Tibial nerve (tissue), 4 donors: ENCODE results near the gene PRKG1.

Source experiments
- CTCF ChIP-seq, 5 experiments: fragments of 200-600 bp in 3 of 5; fragments of 450-650 bp in 2 of 5; sonication (generic) in 3 of 5; IDR thresholded peaks; one replicate each; pipeline ENCODE4 v1.5.1; 2016 to 2019; ENCODE audit warnings: antibody characterized with exemption in 5 of 5, mild to moderate bottlenecking in 3 of 5, moderate library complexity in 2 of 5
- EP300 ChIP-seq, 2 donors: sonication (generic); formaldehyde crosslinking; IDR thresholded peaks; one replicate each; pipeline ENCODE4 v1.6.1; 2017; ENCODE audit warnings: antibody characterized with exemption in 2 of 2, mild to moderate bottlenecking in 1 of 2

- no peak for TF ChIP-seq CTCF (IDR thresholded peaks at IDR 0.05)
- TF ChIP-seq EP300 (IDR thresholded peaks at IDR 0.05) = no peak
Observed at GRCh38 chr10:51606825-51607462, 532.7 kb downstream of the PRKG1 start.
